Mucosa of rectum (tissue), 2 donors: ENCODE data around the gene LCOR.

Experiments
- H3K27ac ChIP-seq, 2 donors: one replicate each; pipeline ENCODE4 v1.7.0; 2013; ENCODE audit warnings: inconsistent platforms in 2 of 2, low read depth in 2 of 2, low read length in 2 of 2
- H3K27me3 ChIP-seq, 2 donors: one replicate each; pipeline ENCODE4 v1.7.0; 2013; ENCODE audit warnings: low read length in 2 of 2; ENCODE audit not compliant: control insufficient read depth in 2 of 2, insufficient read depth in 2 of 2
- H3K36me3 ChIP-seq, 2 donors: one replicate each; pipeline ENCODE4 v1.7.0; 2013; ENCODE audit warnings: low read length in 2 of 2; ENCODE audit not compliant: control insufficient read depth in 2 of 2, insufficient read depth in 2 of 2
- H3K4me1 ChIP-seq, 2 donors: one replicate each; pipeline ENCODE4 v1.7.0; 2013; ENCODE audit warnings: low read length in 2 of 2, mild to moderate bottlenecking in 1 of 2; ENCODE audit not compliant: control insufficient read depth in 2 of 2, insufficient read depth in 2 of 2
- H3K4me3 ChIP-seq, 2 donors: one replicate each; pipeline ENCODE4 v1.7.0; 2013; ENCODE audit warnings: low read length in 2 of 2
- H3K9ac ChIP-seq, 2 donors: one replicate each; pipeline ENCODE4 v1.7.0; 2013; ENCODE audit warnings: low read length in 2 of 2, low read depth in 1 of 2, mild to moderate bottlenecking in 1 of 2
- H3K9me3 ChIP-seq, 2 donors: one replicate each; pipeline ENCODE4 v1.7.0; 2013; ENCODE audit warnings: low read length in 2 of 2; ENCODE audit not compliant: control insufficient read depth in 2 of 2
- donor health status: healthy.
- donor health status: Normal muscosa, but diverticular disease.

LCOR gene

DNA sequence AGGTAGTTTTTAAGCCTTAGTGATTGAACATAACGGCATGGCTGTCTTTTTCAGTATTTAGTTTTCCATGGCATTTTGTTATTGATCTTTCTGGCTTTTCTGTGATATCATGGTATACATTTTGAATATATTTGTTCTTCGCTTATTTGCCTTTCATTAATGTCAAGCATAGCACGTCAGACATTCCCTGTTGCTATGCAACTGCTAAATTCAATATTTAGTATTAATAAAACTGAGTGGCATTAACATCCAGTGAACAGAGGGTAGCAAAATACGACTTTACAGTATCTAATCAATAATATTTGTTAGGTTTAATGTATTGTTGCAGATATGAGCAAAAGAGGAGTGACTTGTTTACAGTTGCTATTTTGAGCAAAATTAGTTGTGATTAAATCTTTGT is 72.5 kb downstream of the LCOR start:
- Histone ChIP-seq H3K36me3 (peaks cover 0 to 3% of the 10 kb centered on the region in 2 donors), H3K4me3 (no peak overlapping the region), H3K27me3 (no peaks in the 10 kb centered on the region), H3K9ac (no peak overlapping the region), H3K27ac (no peak overlapping the region), H3K9me3 (no peaks in the 10 kb centered on the region), H3K4me1 (no peaks in the 10 kb centered on the region)

GRCh38 chr10:96906864-96907263 is 74.8 kb downstream of the LCOR start:
- Histone ChIP-seq H3K4me1 (no peaks in the 10 kb centered on the region), H3K27me3 (no peaks in the 10 kb centered on the region), H3K9ac (no peak overlapping the region), H3K36me3 (peaks cover 0 to 3% of the 10 kb centered on the region in 2 donors), H3K9me3 (no peaks in the 10 kb centered on the region), H3K4me3 (no peak overlapping the region), H3K27ac (no peak overlapping the region)

DNA sequence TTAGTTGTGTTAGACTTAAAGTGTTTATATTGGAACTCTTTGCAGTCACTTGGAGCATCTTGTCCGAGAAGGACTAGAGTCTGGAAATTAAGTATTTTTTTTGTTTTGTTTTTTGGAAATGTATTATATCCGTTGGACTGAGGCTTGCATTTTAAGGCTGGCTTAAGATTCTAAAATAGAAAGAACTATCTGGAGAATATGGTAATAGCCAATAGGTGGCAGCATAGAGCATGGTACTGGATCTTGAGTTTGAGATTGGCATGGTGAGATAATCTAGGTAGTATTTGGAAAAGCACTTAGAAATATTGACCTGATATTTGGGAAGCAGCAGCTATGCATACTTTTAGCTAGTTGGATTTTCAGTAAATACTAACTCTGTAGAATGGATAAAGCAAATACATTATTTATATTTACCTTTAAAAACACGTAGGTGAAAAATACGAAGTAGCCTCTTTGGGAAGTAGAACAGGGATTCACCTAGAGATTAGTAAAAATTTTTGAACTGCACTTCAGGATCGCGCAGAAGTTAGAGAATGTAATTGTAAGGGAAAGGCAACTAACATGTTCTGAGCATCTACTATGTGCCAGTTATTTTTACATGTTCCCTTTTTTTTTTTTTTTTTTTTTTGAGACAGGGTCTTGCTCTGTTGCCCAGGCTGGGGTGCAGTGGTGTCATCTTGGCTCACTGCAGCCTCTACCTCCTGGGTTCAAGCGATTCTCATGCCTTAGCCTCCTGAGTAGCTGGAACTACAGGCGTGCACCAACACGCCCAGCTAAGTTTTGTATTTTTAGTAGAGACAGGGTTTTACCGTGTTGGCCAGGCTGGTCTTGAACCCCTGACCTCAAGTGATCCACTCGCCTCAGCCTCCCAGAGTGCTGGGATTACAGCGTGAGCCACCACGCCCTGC is 78.6 kb downstream of the LCOR start:
- H3K9me3 ChIP-seq = no peaks in the 10 kb centered on the region
- H3K4me3 ChIP-seq = no peak overlapping the region
- no peaks in the 10 kb centered on the region for H3K27me3 ChIP-seq
- no peak overlapping the region for H3K27ac ChIP-seq
- H3K9ac ChIP-seq = no peak overlapping the region
- H3K4me1 ChIP-seq = no peaks in the 10 kb centered on the region
- H3K36me3 ChIP-seq = peaks cover 3 to 6% of the 10 kb centered on the region in 2 donors

GRCh38 chr10:96912405-96912804 is 80.3 kb downstream of the LCOR start:
- Histone ChIP-seq H3K36me3 (peaks cover 6% of the 10 kb centered on the region in 2 donors), H3K4me1 (no peaks in the 10 kb centered on the region), H3K9ac (no peak overlapping the region), H3K27ac (no peak overlapping the region), H3K9me3 (no peaks in the 10 kb centered on the region), H3K4me3 (no peak overlapping the region), H3K27me3 (no peaks in the 10 kb centered on the region)

DNA sequence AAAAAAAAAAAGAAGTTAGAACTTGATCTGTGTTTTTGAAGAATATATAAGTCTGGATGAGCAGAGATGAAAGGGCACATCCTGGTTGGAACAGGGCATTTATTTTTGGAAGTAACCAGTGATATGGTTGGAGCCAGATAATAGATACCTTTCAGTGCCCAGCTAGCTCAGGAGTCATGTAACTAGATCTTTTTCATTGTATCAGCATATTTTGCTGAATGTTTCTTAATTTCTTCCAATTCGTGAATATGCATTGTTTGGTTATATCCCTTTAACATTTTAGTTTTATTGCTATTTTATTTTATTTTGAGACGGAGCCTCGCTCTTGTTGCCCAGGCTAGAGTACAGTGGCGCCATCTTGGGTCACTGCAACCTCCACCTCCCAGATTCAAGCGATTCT is 81.8 kb downstream of the LCOR start:
- H3K36me3 ChIP-seq = peaks cover 5 to 6% of the 10 kb centered on the region in 2 donors
- no peak overlapping the region for H3K4me3 ChIP-seq
- H3K27me3 ChIP-seq = no peaks in the 10 kb centered on the region
- H3K9ac ChIP-seq = no peak overlapping the region
- no peak overlapping the region for H3K27ac ChIP-seq
- no peaks in the 10 kb centered on the region for H3K4me1 ChIP-seq
- H3K9me3 ChIP-seq = no peaks in the 10 kb centered on the region

DNA sequence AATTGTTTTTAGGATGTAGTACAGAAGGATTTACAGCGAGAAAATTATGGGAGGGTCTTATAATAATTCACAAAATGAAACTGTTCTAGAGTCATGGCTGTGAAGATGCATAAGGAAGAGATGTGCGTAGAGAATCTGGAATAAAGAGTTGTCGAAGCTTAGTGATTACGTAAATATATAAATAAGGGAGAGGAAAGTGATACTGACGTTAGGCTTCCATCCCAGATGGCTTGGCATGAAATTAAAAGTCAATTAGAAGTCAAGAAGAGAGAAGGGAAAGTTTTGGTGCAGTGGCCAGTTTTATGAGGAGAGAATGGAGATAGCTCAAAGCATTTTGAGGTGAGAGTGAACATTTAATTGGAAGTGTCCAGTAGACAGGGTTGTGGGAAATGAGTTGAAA is 85.5 kb downstream of the LCOR start:
- Histone ChIP-seq H3K27ac (no peak overlapping the region), H3K4me1 (no peaks in the 10 kb centered on the region), H3K4me3 (no peak overlapping the region), H3K9ac (no peak overlapping the region), H3K27me3 (no peaks in the 10 kb centered on the region), H3K9me3 (no peaks in the 10 kb centered on the region), H3K36me3 (peaks cover 3 to 6% of the 10 kb centered on the region in 2 donors)

DNA sequence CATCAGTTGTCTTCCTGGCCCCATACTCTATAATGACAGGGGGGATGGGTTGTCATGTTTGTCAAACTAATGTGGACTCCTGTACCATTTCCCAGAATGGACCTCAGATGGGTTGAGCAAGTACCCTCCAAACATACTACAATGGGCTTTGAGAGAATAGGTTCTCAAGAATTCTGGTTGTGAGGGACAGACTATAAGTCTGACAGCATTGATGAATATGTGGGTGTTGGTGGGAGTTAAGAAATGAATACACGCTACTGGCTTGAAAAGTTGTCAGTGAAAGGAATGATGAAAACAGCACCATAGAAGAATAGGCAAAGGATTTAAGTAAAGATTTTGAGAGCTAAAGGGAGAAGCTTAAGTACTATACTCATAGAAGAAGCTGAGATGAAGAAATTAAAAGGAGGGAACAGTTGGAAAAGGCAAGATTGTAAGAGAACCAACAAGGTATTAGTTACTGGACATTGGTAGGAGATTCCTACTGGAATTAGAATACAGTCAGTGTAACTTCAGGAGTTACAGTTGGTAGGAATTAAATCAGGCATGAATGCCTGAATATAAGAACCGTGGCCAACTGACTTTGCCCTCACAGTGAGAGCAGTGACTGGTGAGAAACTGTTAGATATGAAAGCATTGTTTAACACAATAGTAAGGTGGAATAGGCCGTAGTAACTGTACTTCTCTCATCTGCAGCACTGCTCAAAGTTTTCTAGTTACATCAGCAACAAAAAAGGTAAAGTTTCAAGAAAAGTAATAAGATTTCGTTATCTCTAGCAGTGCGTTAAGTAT is 86.3 kb downstream of the LCOR start:
- Histone ChIP-seq H3K4me1 (no peaks in the 10 kb centered on the region), H3K9ac (no peak overlapping the region), H3K36me3 (peaks cover 3 to 4% of the 10 kb centered on the region in 2 donors), H3K27ac (no peak overlapping the region), H3K9me3 (no peaks in the 10 kb centered on the region), H3K4me3 (no peak overlapping the region), H3K27me3 (no peaks in the 10 kb centered on the region)

- H3K4me1 ChIP-seq = no peaks in the 10 kb centered on the region
These were observed 87.8 kb downstream of the LCOR start for GRCh38 chr10:96919785-96920430.

GRCh38 chr10:96921655-96922054 is 89.6 kb downstream of the LCOR start:
- no peaks in the 10 kb centered on the region for H3K27me3 ChIP-seq
- H3K4me1 ChIP-seq = no peaks in the 10 kb centered on the region
- no peaks in the 10 kb centered on the region for H3K9me3 ChIP-seq
- no peak overlapping the region for H3K27ac ChIP-seq
- no peak overlapping the region for H3K4me3 ChIP-seq
- peaks cover 0 to 3% of the 10 kb centered on the region in 2 donors for H3K36me3 ChIP-seq
- no peak overlapping the region for H3K9ac ChIP-seq

More at GRCh38 chr10:96919785-96920430, 87.8 kb downstream of the LCOR start:
- Histone ChIP-seq H3K4me3 (no peak overlapping the region), H3K36me3 (peaks cover under 1 to 3% of the 10 kb centered on the region in 2 donors), H3K9ac (no peak overlapping the region), H3K9me3 (no peaks in the 10 kb centered on the region), H3K27ac (no peak overlapping the region), H3K27me3 (no peaks in the 10 kb centered on the region)
